Memory B cell (primary cell): ENCODE measurements around the gene CAMTA2.

Experiments
- ATAC-seq: fragments of 150-1000 bp; cut with Tn5 transposase; 2 replicates; pipeline ENCODE4 v1.10.0; 2021; ENCODE audit warnings: low read depth, mild to moderate bottlenecking, moderate library complexity
- DNase-seq, 2 donors: peaks; one replicate each; pipeline ENCODE4 v3.0.0; 2022; ENCODE audit warnings: low spot score in 2 of 2
- H3K27ac Mint-ChIP-seq: one replicate; pipeline ENCODE4 v1.8.0; 2022; ENCODE audit warnings: mild to moderate bottlenecking, moderate library complexity, mixed read lengths
- H3K27me3 Mint-ChIP-seq: one replicate; pipeline ENCODE4 v1.8.0; 2022; ENCODE audit warnings: mixed read lengths
- H3K36me3 Mint-ChIP-seq: one replicate; pipeline ENCODE4 v1.8.0; 2022; ENCODE audit warnings: mild to moderate bottlenecking, mixed read lengths
- H3K4me1 Mint-ChIP-seq: one replicate; pipeline ENCODE4 v1.8.0; 2022; ENCODE audit warnings: mixed read lengths
- H3K4me3 Mint-ChIP-seq: one replicate; pipeline ENCODE4 v1.8.0; 2022; ENCODE audit warnings: mild to moderate bottlenecking, moderate library complexity, mixed read lengths
- H3K9me3 Mint-ChIP-seq: one replicate; pipeline ENCODE4 v1.8.0; 2022; ENCODE audit warnings: mixed read lengths

The CAMTA2 gene

GRCh38 chr17:5022171-5022711 lies 34.8 kb upstream of the CAMTA2 start:
- Mint-ChIP-seq H3K4me3 (no peak overlapping the region), H3K36me3 (peaks cover 26% of the 10 kb centered on the region), H3K9me3 (no peaks in the 10 kb centered on the region), H3K4me1 (peaks cover 2% of the 10 kb centered on the region), H3K27me3 (no peaks in the 10 kb centered on the region), H3K27ac (no peak overlapping the region)
- ATAC-seq = no peak
- DNase-seq = no peak

DNA sequence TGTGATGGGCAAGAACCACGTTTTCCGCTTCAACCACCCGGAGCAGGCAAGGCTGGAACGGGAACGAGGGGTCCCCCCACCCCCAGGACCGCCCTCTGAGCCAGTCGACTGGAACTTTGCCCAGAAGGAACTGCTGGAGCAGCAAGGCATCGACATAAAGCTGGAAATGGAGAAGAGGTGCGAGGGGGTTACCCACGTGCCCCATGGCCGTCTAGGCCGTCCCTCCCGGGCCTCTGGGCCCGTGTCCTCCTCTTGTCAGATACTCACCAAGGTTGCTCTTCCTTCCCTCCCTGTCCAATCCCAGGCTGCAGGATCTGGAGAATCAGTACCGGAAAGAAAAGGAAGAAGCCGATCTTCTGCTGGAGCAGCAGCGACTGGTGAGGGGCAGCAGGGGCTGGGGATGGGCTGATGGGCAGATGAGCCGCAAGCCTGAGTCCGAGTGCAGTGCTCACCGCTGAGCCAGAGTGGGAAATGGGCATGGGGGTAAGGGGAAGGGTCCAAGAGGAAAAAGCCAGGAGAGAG lies 33.1 kb upstream of the CAMTA2 start:
- Mint-ChIP-seq H3K36me3 (peaks cover 28% of the 10 kb centered on the region), H3K27ac (no peak overlapping the region), H3K4me1 (peaks cover 5% of the 10 kb centered on the region), H3K27me3 (no peaks in the 10 kb centered on the region), H3K9me3 (no peaks in the 10 kb centered on the region), H3K4me3 (no peak overlapping the region)
- ATAC-seq (no peak), DNase-seq (no peak)

GRCh38 chr17:5019475-5019956 lies 32.0 kb upstream of the CAMTA2 start:
- Mint-ChIP-seq H3K9me3 (no peaks in the 10 kb centered on the region), H3K27me3 (no peaks in the 10 kb centered on the region), H3K36me3 (peaks cover 28% of the 10 kb centered on the region), H3K4me1 (peaks cover 5% of the 10 kb centered on the region), H3K27ac (peak overlapping the region; percentile 62), H3K4me3 (no peak overlapping the region)
- ATAC-seq = no peak
- no peak for DNase-seq

- no peaks in the 10 kb centered on the region for H3K27me3 Mint-ChIP-seq
- no peak for ATAC-seq
- peaks cover 6% of the 10 kb centered on the region for H3K4me1 Mint-ChIP-seq
- no peaks in the 10 kb centered on the region for H3K9me3 Mint-ChIP-seq
- peaks cover 22% of the 10 kb centered on the region for H3K36me3 Mint-ChIP-seq
- DNase-seq = no peak
- H3K27ac Mint-ChIP-seq = no peak overlapping the region
- H3K4me3 Mint-ChIP-seq = no peak overlapping the region
Observed at GRCh38 chr17:5014357-5014756, 26.9 kb upstream of the CAMTA2 start.

DNA sequence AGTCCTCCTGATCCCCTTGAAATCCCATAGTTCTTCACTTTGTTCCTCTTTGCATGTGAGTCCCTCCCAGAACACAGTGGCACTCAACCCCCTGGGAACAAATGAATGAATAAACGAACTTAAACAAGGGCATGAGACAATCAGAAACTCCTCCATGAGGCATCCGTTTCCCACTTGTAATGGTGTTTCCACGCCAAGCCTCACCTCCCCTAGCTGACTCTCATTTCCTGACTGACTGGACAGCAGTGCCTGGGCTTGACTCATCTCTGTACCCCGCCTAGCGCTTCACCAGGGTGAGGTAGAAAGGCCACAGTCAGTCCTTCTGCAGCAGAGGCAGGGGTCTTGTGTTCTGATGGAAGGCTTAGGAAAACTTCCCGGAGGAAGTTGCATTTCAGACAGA lies 24.5 kb upstream of the CAMTA2 start:
- no peak overlapping the region for H3K4me3 Mint-ChIP-seq
- no peaks in the 10 kb centered on the region for H3K9me3 Mint-ChIP-seq
- H3K4me1 Mint-ChIP-seq = peaks cover 4% of the 10 kb centered on the region
- no peak overlapping the region for H3K27ac Mint-ChIP-seq
- DNase-seq = no peak
- ATAC-seq = no peak
- peaks cover 36% of the 10 kb centered on the region for H3K36me3 Mint-ChIP-seq
- H3K27me3 Mint-ChIP-seq = no peaks in the 10 kb centered on the region

DNA sequence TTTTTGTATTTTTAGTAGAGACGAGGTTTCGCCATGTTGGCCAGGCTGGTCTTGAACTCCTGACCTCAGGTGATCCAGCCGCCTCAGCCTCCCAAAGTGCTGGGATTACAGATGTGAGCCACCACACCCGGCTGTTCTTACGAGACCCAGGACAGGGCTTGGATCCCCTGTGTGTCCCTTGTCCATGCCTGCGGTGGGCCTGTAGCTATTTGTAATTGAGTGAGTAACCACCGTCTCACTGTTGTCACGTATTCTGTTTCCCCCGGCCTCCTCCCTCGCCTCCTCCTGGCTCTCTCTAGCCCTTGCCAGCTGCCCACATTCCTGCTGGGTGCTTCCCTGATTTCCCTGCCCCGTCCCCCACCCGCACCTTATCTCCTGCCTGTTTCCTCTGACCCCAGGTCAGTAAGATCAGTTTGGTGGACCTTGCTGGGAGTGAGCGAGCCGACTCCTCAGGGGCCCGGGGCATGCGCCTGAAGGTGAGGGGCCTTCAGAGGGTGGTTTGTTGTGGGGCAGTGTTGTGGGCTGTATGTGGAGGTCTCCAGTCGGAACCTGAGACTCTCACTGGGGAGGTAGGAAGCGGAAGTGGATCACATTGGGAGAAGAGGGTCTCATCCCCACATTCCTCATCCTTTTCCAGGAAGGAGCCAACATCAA lies 15.9 kb upstream of the CAMTA2 start:
- Mint-ChIP-seq H3K4me1 (peaks cover 14% of the 10 kb centered on the region), H3K27ac (no peak overlapping the region), H3K4me3 (no peak overlapping the region), H3K9me3 (no peaks in the 10 kb centered on the region), H3K36me3 (peaks cover 59% of the 10 kb centered on the region), H3K27me3 (no peaks in the 10 kb centered on the region)
- ATAC-seq (no peak), DNase-seq (no peak)

GRCh38 chr17:5002121-5002788 lies 14.8 kb upstream of the CAMTA2 start:
- Mint-ChIP-seq H3K4me1 (peaks cover 15% of the 10 kb centered on the region), H3K36me3 (peaks cover 48% of the 10 kb centered on the region), H3K9me3 (no peaks in the 10 kb centered on the region), H3K27me3 (no peaks in the 10 kb centered on the region), H3K27ac (no peak overlapping the region), H3K4me3 (no peak overlapping the region)
- DNase-seq (no peak), ATAC-seq (no peak)

GRCh38 chr17:5000237-5000639 lies 12.8 kb upstream of the CAMTA2 start:
- Mint-ChIP-seq H3K36me3 (peaks cover 37% of the 10 kb centered on the region), H3K4me3 (no peak overlapping the region), H3K9me3 (no peaks in the 10 kb centered on the region)

DNA sequence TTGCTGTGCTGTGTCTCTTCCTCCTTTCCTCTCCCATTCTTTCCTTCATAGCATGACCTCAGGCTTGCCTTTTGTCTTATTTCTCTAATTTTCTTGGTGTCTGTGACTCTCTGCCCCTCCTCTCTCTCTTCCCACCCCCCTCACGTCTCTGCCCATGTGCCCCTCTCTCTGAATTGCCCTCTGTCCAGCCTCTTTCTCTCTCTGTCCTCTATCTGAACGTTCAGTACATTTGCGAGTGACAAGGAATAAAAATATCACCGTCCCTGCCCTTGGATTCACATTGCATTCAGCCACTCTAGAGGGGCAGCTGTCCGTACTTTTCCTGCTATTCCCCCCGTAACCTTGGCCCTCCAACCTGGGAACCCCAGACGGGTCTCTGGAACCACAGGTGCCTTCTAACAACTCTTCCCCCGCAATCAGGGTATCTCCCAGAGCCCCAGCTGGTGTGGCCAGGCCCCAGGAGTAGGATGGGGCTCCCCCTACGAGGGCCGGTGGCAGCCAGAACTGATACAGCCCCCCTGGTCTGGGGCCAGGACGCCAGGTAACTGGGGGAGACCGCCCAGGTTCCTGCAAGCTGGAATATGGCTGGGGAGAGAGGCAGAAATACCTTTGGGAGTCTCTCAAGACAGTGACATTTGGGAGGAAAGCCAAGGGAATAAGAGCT lies 12.1 kb upstream of the CAMTA2 start:
- Mint-ChIP-seq H3K36me3 (peaks cover 30% of the 10 kb centered on the region), H3K27ac (peak overlapping the region; percentile 43), H3K4me1 (peaks cover 22% of the 10 kb centered on the region), H3K27me3 (no peaks in the 10 kb centered on the region), H3K9me3 (no peaks in the 10 kb centered on the region), H3K4me3 (peak overlapping the region; percentile 75)
- no peak for DNase-seq
- ATAC-seq = no peak

More at GRCh38 chr17:5000237-5000639, 12.8 kb upstream of the CAMTA2 start:
- DNase-seq = no peak
- Mint-ChIP-seq H3K4me1 (peaks cover 22% of the 10 kb centered on the region), H3K27me3 (no peaks in the 10 kb centered on the region), H3K27ac (no peak overlapping the region)
- ATAC-seq = no peak

DNA sequence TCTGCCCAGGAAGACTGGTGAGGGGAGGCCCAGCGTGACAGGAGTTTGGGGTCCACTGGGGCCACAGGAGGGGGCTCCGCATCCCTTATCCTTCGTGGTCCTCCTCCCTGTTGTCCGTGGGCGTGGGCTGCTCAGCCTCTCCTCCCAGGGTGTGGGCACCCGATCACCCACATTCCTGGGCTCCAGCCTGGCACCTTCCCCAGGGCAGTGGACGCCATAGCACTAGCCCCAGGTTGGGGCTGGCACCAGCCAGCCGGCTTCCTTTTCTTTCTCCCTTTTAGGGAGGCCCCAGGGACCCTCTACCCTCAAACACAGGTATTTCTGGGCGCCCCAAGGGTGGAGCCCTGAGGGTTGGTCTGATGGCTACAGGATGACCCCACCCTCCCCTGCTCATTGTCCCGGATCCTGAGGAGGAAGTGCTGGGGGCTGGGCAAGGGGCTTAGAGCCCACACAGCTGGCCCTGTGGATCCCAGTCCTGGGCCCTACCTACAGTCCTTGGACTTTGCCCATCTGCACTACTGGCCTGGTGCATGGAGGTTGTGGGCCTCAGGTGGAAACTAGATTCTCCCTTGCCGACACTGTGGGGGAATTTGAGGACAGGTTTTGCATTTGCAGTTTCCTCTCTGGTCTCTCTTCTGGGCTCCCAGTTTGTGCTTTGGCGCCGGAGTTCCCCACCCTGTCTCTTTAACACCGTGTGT lies 11.4 kb upstream of the CAMTA2 start:
- peaks cover 22% of the 10 kb centered on the region for H3K4me1 Mint-ChIP-seq
- peak overlapping the region; percentile 75 for H3K4me3 Mint-ChIP-seq
- DNase-seq (peak in 1 of 2 donors; percentile 31), ATAC-seq (peak; percentile 55)
- H3K36me3 Mint-ChIP-seq = peaks cover 23% of the 10 kb centered on the region
- H3K9me3 Mint-ChIP-seq = no peaks in the 10 kb centered on the region
- H3K27ac Mint-ChIP-seq = peak overlapping the region; percentile 43
- no peaks in the 10 kb centered on the region for H3K27me3 Mint-ChIP-seq

- Mint-ChIP-seq H3K4me1 (peaks cover 22% of the 10 kb centered on the region), H3K27me3 (no peaks in the 10 kb centered on the region), H3K9me3 (no peaks in the 10 kb centered on the region), H3K27ac (peak overlapping the region; percentile 43), H3K4me3 (peak overlapping the region; percentile 75), H3K36me3 (peaks cover 18% of the 10 kb centered on the region)
- peak; percentile 2 for ATAC-seq
- DNase-seq = peak in 1 of 2 donors; percentile 49
Observed at GRCh38 chr17:4998027-4998731, 10.7 kb upstream of the CAMTA2 start.

DNA sequence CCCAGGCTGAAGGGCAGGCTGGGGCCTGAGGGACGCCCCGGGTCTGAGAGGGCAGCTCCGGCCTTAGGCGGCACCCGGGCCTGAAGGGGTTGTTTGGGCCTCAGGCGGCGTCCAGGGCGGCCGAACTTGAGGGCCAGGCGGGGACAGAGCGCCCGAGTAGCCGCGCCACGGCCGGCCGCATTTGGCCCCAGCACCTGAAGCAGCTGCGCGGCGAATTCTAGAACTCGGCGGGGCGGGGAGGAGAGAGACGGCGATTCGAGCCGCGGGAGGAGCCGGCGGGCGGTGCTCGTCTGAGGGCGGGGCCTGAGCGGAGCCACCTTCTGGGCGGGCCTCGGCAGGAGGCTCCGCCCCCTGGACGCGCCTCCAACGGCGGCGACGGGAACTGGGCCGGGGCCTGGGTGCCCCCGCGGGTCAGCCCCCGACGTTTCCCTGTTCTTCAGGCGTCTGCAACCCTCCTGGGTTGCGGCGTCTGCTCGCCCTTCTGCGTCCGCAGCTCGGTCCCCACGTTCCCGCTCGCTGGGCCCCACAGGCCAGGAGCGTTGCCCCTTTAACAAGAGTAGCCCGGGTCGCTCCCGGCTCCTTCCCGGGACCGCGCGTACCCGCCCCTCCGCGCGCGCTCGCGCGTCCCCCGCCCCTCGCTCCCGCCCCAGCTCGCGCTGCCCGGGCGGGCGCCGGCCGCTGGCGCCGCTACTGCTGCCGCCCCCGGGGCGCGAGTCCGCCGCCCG lies 10.0 kb upstream of the CAMTA2 start, which contains the start of the genes INCA1 and KIF1C:
INCA1 (minus strand) TSS at position 221 of the 725 bp plus-strand sequence. CDS start 3,085 bp downstream, outside the sequence.
KIF1C (plus strand) TSS at position 649 of the 725 bp plus-strand sequence. CDS start 2,297 bp downstream, outside the sequence.
- Mint-ChIP-seq H3K27ac (peak within 1 kb of the TSS; percentile 81), H3K4me1 (peaks cover 22% of the 10 kb centered on the region), H3K4me3 (peak within 1 kb of the TSS; percentile 89), H3K27me3 (no peaks in the 10 kb centered on the region), H3K9me3 (no peaks in the 10 kb centered on the region), H3K36me3 (peaks cover 14% of the 10 kb centered on the region)
- DNase-seq = peak; percentile 94
- ATAC-seq = peak; percentile 88
